COLO668 (cell line): ENCODE results near the gene KCNT1.

Source experiments
- DNase-seq: peaks from one replicate; lab custom pipeline; 2025; ENCODE audit not compliant: unreplicated experiment; lab: John Stamatoyannopoulos, UW

Gene KCNT1

GRCh38 chr9:135744333-135745070 is 42.5 kb downstream of the KCNT1 start:
- no peak for DNase-seq

- DNase-seq: no peak
Measured at GRCh38 chr9:135745189-135745588, 43.2 kb downstream of the KCNT1 start.

- no peak for DNase-seq
Measured at GRCh38 chr9:135745686-135746324, 43.8 kb downstream of the KCNT1 start.

- no peak for DNase-seq
Measured at GRCh38 chr9:135746565-135746964, 44.6 kb downstream of the KCNT1 start.

- no peak for DNase-seq
Measured at GRCh38 chr9:135747311-135747710, 45.3 kb downstream of the KCNT1 start.

- DNase-seq: no peak
Measured at GRCh38 chr9:135748676-135749075, 46.7 kb downstream of the KCNT1 start.

GRCh38 chr9:135749171-135750045 is 47.4 kb downstream of the KCNT1 start:
- no peak for DNase-seq

- no peak for DNase-seq
Measured at GRCh38 chr9:135750786-135751185, 48.8 kb downstream of the KCNT1 start.

GRCh38 chr9:135751501-135751900 is 49.5 kb downstream of the KCNT1 start:
- no peak for DNase-seq

GRCh38 chr9:135752281-135753204 is 50.6 kb downstream of the KCNT1 start:
- DNase-seq: no peak

- no peak for DNase-seq
Measured at GRCh38 chr9:135753391-135754105, 51.6 kb downstream of the KCNT1 start.

GRCh38 chr9:135756576-135756975 is 54.6 kb downstream of the KCNT1 start:
- no peak for DNase-seq

GRCh38 chr9:135757356-135757755 is 55.4 kb downstream of the KCNT1 start:
- no peak for DNase-seq

- peak; percentile 10 for DNase-seq
Measured at GRCh38 chr9:135758056-135758455, 56.1 kb downstream of the KCNT1 start.

- no peak for DNase-seq
Measured at GRCh38 chr9:135758870-135759269, 56.9 kb downstream of the KCNT1 start.

GRCh38 chr9:135759676-135760300 is 57.8 kb downstream of the KCNT1 start:
- no peak for DNase-seq

GRCh38 chr9:135760465-135760864 is 58.5 kb downstream of the KCNT1 start:
- DNase-seq: no peak

GRCh38 chr9:135761150-135761844 is 59.3 kb downstream of the KCNT1 start:
- no peak for DNase-seq

- no peak for DNase-seq
Measured at GRCh38 chr9:135761845-135762168, 59.8 kb downstream of the KCNT1 start.
